HG02571 (cell line): Measurements from ENCODE around the gene CD83.
"Not testable (repeated sequence)": the region's sequence is repeated elsewhere in the genome, so short reads cannot be mapped to it uniquely, and the experiment has no call there.

ENCODE experiments used
- ATAC-seq: cut with Tn5 transposase; IDR thresholded peaks from one replicate; pipeline ENCODE4 v1.9.1; 2021; ENCODE audit warnings: mild to moderate bottlenecking, moderate library complexity; ENCODE audit not compliant: unreplicated experiment

Gene CD83

GRCh38 chr6:14146506-14147096 lies 29.0 kb downstream of the CD83 start:
- ATAC-seq: no peak

GRCh38 chr6:14147891-14148290 lies 30.3 kb downstream of the CD83 start:
- no peak for ATAC-seq

- no peak for ATAC-seq
Observed at GRCh38 chr6:14148471-14148870, 30.9 kb downstream of the CD83 start.

GRCh38 chr6:14149053-14149738 lies 31.6 kb downstream of the CD83 start:
- ATAC-seq: no peak

- ATAC-seq: no peak
Observed at GRCh38 chr6:14149739-14150130, 32.2 kb downstream of the CD83 start.

- not testable (repeated sequence) for ATAC-seq
Observed at GRCh38 chr6:14151300-14151699, 33.7 kb downstream of the CD83 start.

- ATAC-seq: no peak
Observed at GRCh38 chr6:14151773-14152172, 34.2 kb downstream of the CD83 start.

- no peak for ATAC-seq
Observed at GRCh38 chr6:14153228-14153627, 35.7 kb downstream of the CD83 start.

GRCh38 chr6:14159090-14159489 lies 41.5 kb downstream of the CD83 start:
- ATAC-seq: no peak

- no peak for ATAC-seq
Observed at GRCh38 chr6:14162826-14163225, 45.3 kb downstream of the CD83 start.

GRCh38 chr6:14165091-14165490 lies 47.5 kb downstream of the CD83 start:
- no peak for ATAC-seq

- no peak for ATAC-seq
Observed at GRCh38 chr6:14166839-14167238, 49.3 kb downstream of the CD83 start.

- no peak for ATAC-seq
Observed at GRCh38 chr6:14170128-14170527, 52.6 kb downstream of the CD83 start.

GRCh38 chr6:14172562-14172961 lies 55.0 kb downstream of the CD83 start:
- no peak for ATAC-seq

GRCh38 chr6:14174226-14174625 lies 56.7 kb downstream of the CD83 start:
- ATAC-seq: no peak

GRCh38 chr6:14174996-14175395 lies 57.4 kb downstream of the CD83 start:
- ATAC-seq: no peak

- no peak for ATAC-seq
Observed at GRCh38 chr6:14176429-14176828, 58.9 kb downstream of the CD83 start.

- no peak for ATAC-seq
Observed at GRCh38 chr6:14177413-14178082, 60.0 kb downstream of the CD83 start.

GRCh38 chr6:14178083-14178445 lies 60.5 kb downstream of the CD83 start:
- no peak for ATAC-seq

GRCh38 chr6:14180609-14181008 lies 63.0 kb downstream of the CD83 start:
- ATAC-seq: no peak

- no peak for ATAC-seq
Observed at GRCh38 chr6:14182916-14183315, 65.3 kb downstream of the CD83 start.
